Measurements from ENCODE around the gene GLDN.

DNA sequence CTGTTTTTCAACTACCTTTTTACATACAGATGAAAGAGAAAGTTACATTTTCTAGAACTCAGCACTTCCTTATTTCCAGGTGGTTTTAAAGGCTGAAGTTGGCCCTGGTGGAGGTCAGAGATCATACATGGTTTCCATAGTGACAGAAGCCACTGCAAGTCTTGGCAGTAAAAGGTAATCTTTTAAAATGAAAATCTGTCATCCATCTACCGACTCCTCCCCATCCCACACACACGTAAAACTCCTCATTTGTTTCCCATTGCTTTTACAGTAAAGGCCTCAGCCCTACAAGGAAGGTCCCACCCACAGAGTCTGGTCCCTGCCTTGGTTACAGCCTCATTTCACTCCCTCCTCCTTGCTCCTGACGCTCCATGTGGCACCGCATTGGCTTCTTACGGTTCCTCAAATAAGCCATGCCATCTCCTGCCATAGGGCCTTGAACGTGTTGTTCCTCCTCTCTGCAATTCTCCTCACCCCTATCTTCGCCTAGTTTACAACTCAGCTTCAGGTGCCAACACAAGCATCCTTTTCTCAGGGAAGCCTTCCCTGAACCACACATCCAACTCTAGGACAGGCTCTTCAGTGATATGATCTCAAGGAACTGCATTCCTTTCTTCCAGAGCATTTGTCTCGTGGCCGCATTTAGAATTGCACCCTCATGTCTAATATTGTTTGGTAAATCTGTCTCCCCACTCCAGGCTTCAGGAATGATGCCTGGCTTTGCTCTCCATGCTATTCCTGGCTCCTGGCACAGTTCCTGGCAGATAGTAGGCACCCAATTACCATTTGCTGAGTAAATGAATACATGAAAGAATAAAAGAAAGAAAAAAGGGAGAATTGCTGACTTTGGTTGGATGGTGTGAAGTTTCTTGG, 5.7 kb upstream of the GLDN start:
- TF ChIP-seq SMC3 (IDR thresholded peaks at IDR 0.05; ENCODE audit: low read depth, low read length) (no peak), POLR2A (IDR thresholded peaks at IDR 0.05; ENCODE audit: low read depth, low read length) (no peak), FOS (IDR thresholded peaks at IDR 0.05; ENCODE audit: low read depth, low read length) (no peak), NFE2L2 (IDR thresholded peaks at IDR 0.05; ENCODE audit: low read depth, low read length) (no peak), CEBPB (IDR thresholded peaks at IDR 0.05; ENCODE audit: low read depth, low read length) (no peak)
- TF ChIP-seq, protein P1, sequence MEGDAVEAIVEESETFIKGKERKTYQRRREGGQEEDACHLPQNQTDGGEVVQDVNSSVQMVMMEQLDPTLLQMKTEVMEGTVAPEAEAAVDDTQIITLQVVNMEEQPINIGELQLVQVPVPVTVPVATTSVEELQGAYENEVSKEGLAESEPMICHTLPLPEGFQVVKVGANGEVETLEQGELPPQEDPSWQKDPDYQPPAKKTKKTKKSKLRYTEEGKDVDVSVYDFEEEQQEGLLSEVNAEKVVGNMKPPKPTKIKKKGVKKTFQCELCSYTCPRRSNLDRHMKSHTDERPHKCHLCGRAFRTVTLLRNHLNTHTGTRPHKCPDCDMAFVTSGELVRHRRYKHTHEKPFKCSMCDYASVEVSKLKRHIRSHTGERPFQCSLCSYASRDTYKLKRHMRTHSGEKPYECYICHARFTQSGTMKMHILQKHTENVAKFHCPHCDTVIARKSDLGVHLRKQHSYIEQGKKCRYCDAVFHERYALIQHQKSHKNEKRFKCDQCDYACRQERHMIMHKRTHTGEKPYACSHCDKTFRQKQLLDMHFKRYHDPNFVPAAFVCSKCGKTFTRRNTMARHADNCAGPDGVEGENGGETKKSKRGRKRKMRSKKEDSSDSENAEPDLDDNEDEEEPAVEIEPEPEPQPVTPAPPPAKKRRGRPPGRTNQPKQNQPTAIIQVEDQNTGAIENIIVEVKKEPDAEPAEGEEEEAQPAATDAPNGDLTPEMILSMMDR (conservative IDR thresholded peaks at IDR 0.05; ENCODE audit: low read depth, low read length) = no peak
- TF ChIP-seq, protein P2, sequence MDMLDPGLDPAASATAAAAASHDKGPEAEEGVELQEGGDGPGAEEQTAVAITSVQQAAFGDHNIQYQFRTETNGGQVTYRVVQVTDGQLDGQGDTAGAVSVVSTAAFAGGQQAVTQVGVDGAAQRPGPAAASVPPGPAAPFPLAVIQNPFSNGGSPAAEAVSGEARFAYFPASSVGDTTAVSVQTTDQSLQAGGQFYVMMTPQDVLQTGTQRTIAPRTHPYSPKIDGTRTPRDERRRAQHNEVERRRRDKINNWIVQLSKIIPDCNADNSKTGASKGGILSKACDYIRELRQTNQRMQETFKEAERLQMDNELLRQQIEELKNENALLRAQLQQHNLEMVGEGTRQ (IDR thresholded peaks at IDR 0.05; ENCODE audit: low read depth, low read length) = no peak
